ENCODE data around the gene CPZ.

DNA sequence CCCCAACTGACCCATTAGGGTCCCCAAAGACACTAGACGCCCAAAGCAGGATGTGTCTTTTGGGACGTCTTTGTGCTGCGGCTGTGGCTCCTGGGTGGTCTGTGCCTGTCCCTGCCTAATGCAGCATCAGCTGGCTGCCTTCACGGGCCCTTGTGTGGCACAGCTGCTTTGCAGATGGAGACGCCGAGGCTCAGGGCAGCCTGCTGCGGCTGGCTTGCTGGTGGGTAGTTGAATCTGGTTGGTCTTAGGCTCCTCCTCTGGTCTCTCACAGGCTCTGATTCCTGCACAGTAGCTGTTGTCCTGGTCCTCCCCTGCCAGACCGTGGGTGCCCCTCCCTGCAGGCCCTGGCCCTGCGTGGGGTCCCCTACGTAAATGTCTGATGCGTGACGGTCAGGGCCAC, 8.1 kb downstream of the CPZ start:
- TF ChIP-seq, protein P1, sequence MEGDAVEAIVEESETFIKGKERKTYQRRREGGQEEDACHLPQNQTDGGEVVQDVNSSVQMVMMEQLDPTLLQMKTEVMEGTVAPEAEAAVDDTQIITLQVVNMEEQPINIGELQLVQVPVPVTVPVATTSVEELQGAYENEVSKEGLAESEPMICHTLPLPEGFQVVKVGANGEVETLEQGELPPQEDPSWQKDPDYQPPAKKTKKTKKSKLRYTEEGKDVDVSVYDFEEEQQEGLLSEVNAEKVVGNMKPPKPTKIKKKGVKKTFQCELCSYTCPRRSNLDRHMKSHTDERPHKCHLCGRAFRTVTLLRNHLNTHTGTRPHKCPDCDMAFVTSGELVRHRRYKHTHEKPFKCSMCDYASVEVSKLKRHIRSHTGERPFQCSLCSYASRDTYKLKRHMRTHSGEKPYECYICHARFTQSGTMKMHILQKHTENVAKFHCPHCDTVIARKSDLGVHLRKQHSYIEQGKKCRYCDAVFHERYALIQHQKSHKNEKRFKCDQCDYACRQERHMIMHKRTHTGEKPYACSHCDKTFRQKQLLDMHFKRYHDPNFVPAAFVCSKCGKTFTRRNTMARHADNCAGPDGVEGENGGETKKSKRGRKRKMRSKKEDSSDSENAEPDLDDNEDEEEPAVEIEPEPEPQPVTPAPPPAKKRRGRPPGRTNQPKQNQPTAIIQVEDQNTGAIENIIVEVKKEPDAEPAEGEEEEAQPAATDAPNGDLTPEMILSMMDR (IDR thresholded peaks at IDR 0.05) = no peak
- TF ChIP-seq POLR2A (IDR thresholded peaks at IDR 0.05) = no peak
